Measurements from ENCODE around the gene GPHN. TPM values are rescaled to one million over a fixed set of nuclear protein-coding genes. Genes with fewer than 3 reads are reported as not detected.
"Not testable (repeated sequence)": the region's sequence is repeated elsewhere in the genome, so short reads cannot be mapped to it uniquely, and the experiment has no call there.

The GPHN gene
- total RNA-seq, 1 experiment from 2014 or later, result 11.3 TPM

DNA sequence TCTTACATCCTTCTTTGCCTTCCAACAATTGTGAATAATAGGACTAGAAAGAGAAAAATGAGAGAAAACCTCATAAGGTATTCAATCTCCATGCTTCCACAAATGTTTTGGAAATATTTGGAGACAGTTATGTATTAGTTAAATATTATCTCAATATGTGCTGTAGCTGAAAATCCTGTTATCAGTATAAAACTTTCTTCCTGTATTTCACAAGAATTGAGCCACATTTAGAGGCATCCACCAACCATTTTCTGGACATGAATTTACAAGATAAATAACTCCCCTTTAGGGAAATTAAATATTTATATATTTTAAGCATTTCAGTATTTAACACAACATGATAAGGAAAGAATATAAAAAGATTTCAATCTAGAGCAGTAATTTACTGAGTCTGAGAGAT lies 200.3 kb downstream of the GPHN start:
- no peaks in the 10 kb centered on the region for H3K4me1 Mint-ChIP-seq (ENCODE audit: low read depth, unreplicated experiment)
- peaks cover 5% of the 10 kb centered on the region for H3K36me3 Mint-ChIP-seq (ENCODE audit: insufficient read depth, unreplicated experiment)
- H3K27ac Mint-ChIP-seq (ENCODE audit: unreplicated experiment), result no peak overlapping the region
- Histone ChIP-seq H3K4me1 (no peaks in the 10 kb centered on the region), H3K9me3 (0 out of 2 replicates have a peak, but pooled peaks cover 4% of the 10 kb centered on the region), H3K27me3 (replicated peaks; ENCODE audit: control insufficient read depth, insufficient read depth, low read length) (no peaks in the 10 kb centered on the region), H3K4me3 (ENCODE audit: low read depth, low read length) (no peak overlapping the region), H3K36me3 (ENCODE audit: control insufficient read depth, insufficient read depth, low read length) (no peaks in the 10 kb centered on the region)
- TF ChIP-seq, protein P1, sequence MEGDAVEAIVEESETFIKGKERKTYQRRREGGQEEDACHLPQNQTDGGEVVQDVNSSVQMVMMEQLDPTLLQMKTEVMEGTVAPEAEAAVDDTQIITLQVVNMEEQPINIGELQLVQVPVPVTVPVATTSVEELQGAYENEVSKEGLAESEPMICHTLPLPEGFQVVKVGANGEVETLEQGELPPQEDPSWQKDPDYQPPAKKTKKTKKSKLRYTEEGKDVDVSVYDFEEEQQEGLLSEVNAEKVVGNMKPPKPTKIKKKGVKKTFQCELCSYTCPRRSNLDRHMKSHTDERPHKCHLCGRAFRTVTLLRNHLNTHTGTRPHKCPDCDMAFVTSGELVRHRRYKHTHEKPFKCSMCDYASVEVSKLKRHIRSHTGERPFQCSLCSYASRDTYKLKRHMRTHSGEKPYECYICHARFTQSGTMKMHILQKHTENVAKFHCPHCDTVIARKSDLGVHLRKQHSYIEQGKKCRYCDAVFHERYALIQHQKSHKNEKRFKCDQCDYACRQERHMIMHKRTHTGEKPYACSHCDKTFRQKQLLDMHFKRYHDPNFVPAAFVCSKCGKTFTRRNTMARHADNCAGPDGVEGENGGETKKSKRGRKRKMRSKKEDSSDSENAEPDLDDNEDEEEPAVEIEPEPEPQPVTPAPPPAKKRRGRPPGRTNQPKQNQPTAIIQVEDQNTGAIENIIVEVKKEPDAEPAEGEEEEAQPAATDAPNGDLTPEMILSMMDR (IDR thresholded peaks at IDR 0.05; ENCODE audit: insufficient read depth in 1 of 2, low read depth in 1 of 2, low read length in 1 of 2, severe bottlenecking in 1 of 2, unreplicated experiment in 1 of 2), result no peak
- POLR2A ChIA-PET, result no interaction called here
- BruUV-seq (replicated peaks), result no TSS peak
- H3K4me3 Mint-ChIP-seq (ENCODE audit: unreplicated experiment), result no peak overlapping the region
- CTCF ChIA-PET, result no interaction called here
- intact Hi-C loops (cut with micrococcal nuclease; ENCODE audit: unreplicated experiment), result no loop called here
- H3K9me3 Mint-ChIP-seq (ENCODE audit: unreplicated experiment), result peaks cover 21% of the 10 kb centered on the region
- H3K27me3 Mint-ChIP-seq (ENCODE audit: insufficient read depth, unreplicated experiment), result no peaks in the 10 kb centered on the region
- DNase-seq, result no peak

DNA sequence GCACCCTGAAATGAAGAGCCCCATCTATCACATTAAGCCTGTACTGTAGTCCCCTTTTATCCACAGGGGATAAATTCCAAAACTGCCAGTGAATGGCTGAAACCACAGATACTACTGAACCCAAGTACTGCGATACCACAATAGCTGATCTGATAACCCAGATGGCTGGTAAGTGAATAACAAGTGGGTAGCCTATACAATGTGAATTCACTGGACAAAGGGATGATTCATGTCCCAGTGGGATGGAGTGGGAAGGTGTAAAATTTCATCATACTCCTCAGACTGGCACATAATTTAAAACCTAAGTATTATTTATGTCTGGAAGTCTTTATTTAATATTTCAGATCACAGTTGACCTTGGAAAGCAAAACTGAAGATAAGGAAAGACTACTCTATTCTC lies 201.3 kb downstream of the GPHN start:
- DNase-seq, result no peak
- no peak overlapping the region for H3K27ac Mint-ChIP-seq (ENCODE audit: unreplicated experiment)

DNA sequence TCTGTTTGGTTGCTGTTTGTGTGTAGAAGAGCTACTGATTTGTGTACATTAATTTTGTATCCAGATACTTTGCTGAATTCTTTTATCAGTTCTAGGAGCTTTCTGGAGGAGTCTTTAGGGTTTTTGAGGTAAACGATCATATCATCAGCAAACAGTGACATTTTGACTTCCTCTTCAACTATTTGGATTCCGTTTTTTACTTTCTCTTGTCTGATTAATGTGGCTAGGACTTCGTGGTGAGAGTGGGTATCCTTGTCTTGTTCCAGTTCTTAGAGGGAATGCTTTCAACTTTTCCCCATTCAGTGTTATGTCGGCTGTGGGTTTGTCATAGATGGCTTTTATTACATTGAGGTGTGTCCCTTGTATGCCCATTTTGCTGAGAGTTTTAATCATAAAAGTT lies 206.3 kb downstream of the GPHN start:
- H3K27me3 Mint-ChIP-seq (ENCODE audit: insufficient read depth, unreplicated experiment); H3K36me3 Mint-ChIP-seq (ENCODE audit: insufficient read depth, unreplicated experiment); H3K36me3 ChIP-seq (ENCODE audit: control insufficient read depth, insufficient read depth, low read length); CTCF ChIA-PET; H3K27me3 ChIP-seq (replicated peaks; ENCODE audit: control insufficient read depth, insufficient read depth, low read length); H3K4me3 Mint-ChIP-seq (ENCODE audit: unreplicated experiment); intact Hi-C loops (cut with micrococcal nuclease; ENCODE audit: unreplicated experiment); H3K4me3 ChIP-seq (ENCODE audit: low read depth, low read length); BruUV-seq (replicated peaks); H3K4me1 ChIP-seq; H3K9me3 Mint-ChIP-seq (ENCODE audit: unreplicated experiment); H3K27ac Mint-ChIP-seq (ENCODE audit: unreplicated experiment); POLR2A ChIA-PET; H3K9me3 ChIP-seq; H3K4me1 Mint-ChIP-seq (ENCODE audit: low read depth, unreplicated experiment); DNase-seq: not testable (repeated sequence)

More for the DNA sequence above, 201.3 kb downstream of the GPHN start:
- CTCF ChIA-PET, result no interaction called here
- intact Hi-C loops (cut with micrococcal nuclease; ENCODE audit: unreplicated experiment), result no loop called here
- TF ChIP-seq, protein P1 (IDR thresholded peaks at IDR 0.05; ENCODE audit: insufficient read depth in 1 of 2, low read depth in 1 of 2, low read length in 1 of 2, severe bottlenecking in 1 of 2, unreplicated experiment in 1 of 2), result no peak
- Histone ChIP-seq H3K4me3 (ENCODE audit: low read depth, low read length) (no peak overlapping the region), H3K9me3 (0 out of 2 replicates have a peak, but pooled peaks cover 4% of the 10 kb centered on the region), H3K27me3 (replicated peaks; ENCODE audit: control insufficient read depth, insufficient read depth, low read length) (no peaks in the 10 kb centered on the region), H3K36me3 (ENCODE audit: control insufficient read depth, insufficient read depth, low read length) (no peaks in the 10 kb centered on the region), H3K4me1 (no peaks in the 10 kb centered on the region)
- H3K4me1 Mint-ChIP-seq (ENCODE audit: low read depth, unreplicated experiment), result no peaks in the 10 kb centered on the region
- H3K9me3 Mint-ChIP-seq (ENCODE audit: unreplicated experiment), result peaks cover 11% of the 10 kb centered on the region
- no peaks in the 10 kb centered on the region for H3K36me3 Mint-ChIP-seq (ENCODE audit: insufficient read depth, unreplicated experiment)
- POLR2A ChIA-PET, result no interaction called here
- BruUV-seq (replicated peaks), result no TSS peak
- no peak overlapping the region for H3K4me3 Mint-ChIP-seq (ENCODE audit: unreplicated experiment)
- no peaks in the 10 kb centered on the region for H3K27me3 Mint-ChIP-seq (ENCODE audit: insufficient read depth, unreplicated experiment)

DNA sequence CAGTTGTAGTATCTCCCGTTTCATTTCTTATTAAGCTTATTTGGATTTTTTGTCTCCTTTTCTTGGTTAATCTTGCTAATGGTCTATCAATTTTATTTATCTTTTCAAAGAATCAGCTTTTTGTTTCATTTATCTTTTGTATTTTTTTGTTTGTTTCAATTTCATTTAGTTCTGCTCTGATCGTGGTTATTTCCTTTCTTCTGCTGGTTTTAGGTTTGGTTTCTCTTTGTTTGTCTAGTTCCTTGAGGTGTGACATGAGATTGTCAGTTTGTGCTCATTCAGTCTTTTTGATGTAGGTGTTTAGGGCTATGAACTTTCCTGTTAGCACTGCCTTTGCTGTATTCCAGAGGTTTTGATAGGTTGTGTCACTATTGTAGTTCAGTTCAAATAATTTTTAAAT lies 207.4 kb downstream of the GPHN start:
- H3K36me3 ChIP-seq (ENCODE audit: control insufficient read depth, insufficient read depth, low read length); BruUV-seq (replicated peaks); H3K27ac Mint-ChIP-seq (ENCODE audit: unreplicated experiment); H3K9me3 Mint-ChIP-seq (ENCODE audit: unreplicated experiment); H3K9me3 ChIP-seq; H3K4me1 Mint-ChIP-seq (ENCODE audit: low read depth, unreplicated experiment); H3K36me3 Mint-ChIP-seq (ENCODE audit: insufficient read depth, unreplicated experiment); H3K27me3 Mint-ChIP-seq (ENCODE audit: insufficient read depth, unreplicated experiment); H3K4me3 ChIP-seq (ENCODE audit: low read depth, low read length); H3K4me1 ChIP-seq; POLR2A ChIA-PET; CTCF ChIA-PET; DNase-seq; H3K27me3 ChIP-seq (replicated peaks; ENCODE audit: control insufficient read depth, insufficient read depth, low read length); intact Hi-C loops (cut with micrococcal nuclease; ENCODE audit: unreplicated experiment); H3K4me3 Mint-ChIP-seq (ENCODE audit: unreplicated experiment): not testable (repeated sequence)
